ENCODE results near the gene IRAK1. TPM values are rescaled to one million over a fixed set of nuclear protein-coding genes. Genes with fewer than 3 reads are reported as not detected.

Gene IRAK1
- total RNA-seq, 4 donors from 2014 or later = 33.0 to 84.7 (median 41.6) TPM

DNA sequence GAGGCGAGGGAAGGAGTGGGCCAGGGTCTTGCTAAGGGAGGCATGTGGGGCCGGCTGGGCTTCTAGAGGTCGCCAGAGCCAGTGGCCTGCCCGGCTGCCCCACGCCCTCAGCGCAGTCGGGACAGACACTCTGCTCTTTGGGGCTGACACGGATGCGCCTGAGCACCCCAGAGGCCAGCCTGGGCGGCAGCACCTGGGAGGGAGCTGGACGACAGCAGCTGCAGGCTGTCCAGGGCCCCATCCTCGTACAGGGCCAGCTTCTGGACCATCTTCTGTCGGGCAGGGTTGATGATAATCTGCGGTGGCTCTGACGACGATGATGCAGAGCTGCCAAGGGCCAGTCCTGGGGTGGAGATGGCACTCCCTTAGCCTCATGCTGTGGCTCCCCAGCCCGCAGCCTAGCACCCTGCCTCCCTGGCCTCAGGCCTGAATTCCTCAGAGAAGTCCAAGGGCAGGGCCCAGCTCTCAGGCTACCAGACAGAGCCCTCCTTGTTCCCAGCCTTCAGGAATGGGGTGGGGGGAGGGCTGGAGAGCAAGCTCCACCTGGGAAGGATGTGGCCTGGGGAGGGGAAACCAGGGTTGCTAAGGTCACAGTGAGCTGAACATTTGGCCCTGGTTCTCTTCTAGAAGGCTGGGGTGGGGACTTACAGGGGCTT lies 7.2 kb downstream of the IRAK1 start:
- H3K27me3 ChIP-seq = no peaks in the 10 kb centered on the region
- 77% methylated on average over 5 of the region's 17 CpGs; no CpG with 5 or more reads in 1 of the 2 donors for WGBS, 2 donors (ENCODE audit: low coverage in 1 of 2)
- H3K4me1 ChIP-seq = peaks cover 0 to 8% (median 0%) of the 10 kb centered on the region in 3 donors
- H3K4me3 ChIP-seq = no peak overlapping the region
- no peak for ATAC-seq
- H3K27ac ChIP-seq = no peak overlapping the region
- TF ChIP-seq POLR2AphosphoS5 (IDR thresholded peaks at IDR 0.05) = no peak
- TF ChIP-seq, protein P1, sequence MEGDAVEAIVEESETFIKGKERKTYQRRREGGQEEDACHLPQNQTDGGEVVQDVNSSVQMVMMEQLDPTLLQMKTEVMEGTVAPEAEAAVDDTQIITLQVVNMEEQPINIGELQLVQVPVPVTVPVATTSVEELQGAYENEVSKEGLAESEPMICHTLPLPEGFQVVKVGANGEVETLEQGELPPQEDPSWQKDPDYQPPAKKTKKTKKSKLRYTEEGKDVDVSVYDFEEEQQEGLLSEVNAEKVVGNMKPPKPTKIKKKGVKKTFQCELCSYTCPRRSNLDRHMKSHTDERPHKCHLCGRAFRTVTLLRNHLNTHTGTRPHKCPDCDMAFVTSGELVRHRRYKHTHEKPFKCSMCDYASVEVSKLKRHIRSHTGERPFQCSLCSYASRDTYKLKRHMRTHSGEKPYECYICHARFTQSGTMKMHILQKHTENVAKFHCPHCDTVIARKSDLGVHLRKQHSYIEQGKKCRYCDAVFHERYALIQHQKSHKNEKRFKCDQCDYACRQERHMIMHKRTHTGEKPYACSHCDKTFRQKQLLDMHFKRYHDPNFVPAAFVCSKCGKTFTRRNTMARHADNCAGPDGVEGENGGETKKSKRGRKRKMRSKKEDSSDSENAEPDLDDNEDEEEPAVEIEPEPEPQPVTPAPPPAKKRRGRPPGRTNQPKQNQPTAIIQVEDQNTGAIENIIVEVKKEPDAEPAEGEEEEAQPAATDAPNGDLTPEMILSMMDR (IDR thresholded peaks at IDR 0.05) = no peak
- no peak for TF ChIP-seq EP300 (IDR thresholded peaks at IDR 0.05)
- no peak for TF ChIP-seq POLR2A (IDR thresholded peaks at IDR 0.05)
- H3K36me3 ChIP-seq = peaks cover 0 to 38% of the 10 kb centered on the region in 2 donors
- no peaks in the 10 kb centered on the region for H3K9me3 ChIP-seq

DNA sequence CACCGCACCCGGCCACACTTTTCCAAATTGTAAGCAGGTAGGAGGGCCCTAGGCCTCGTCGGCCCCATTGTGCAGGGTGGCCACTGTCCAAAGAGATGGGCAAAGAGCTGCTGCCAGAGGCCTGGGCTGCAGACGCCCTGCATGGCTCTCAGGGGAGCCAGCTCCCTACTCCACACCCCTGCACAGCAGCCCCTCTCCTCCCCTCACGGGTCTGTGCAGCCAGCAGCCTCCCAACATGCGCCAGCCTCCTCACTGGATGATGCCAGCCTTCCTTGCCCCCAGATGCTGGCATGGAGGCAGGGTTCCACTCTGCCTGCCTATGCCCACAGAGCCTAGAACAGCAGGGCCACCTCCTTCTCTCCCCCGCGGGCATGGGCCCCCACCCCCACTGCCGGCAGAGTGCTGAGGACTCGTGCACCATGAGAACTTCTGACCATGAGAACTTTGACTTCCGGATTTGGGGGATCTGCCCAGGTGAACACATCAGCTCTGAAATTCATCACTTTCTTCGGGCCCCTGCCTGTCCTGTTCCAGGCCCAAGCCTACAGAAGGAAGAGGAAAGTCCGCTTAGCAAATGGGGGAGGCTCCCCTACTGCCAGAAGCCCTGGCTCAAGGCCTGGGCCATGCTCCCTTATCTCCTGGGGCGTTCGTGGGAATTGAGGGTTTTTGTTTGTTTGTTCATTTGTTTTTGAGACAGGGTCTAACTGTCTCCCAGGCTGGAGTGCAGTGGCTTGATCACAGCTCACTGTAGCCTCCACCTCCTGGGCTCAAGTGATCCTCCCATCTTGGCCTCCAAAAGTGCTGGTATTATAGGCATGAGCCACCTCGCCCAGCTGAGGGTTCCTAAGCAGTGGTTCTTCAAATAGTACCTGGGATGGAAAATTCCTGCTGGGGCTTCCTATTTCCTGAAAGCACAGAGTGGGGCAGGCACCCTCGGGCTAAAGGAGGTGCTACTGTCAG lies 8.0 kb downstream of the IRAK1 start:
- TF ChIP-seq EP300 (IDR thresholded peaks at IDR 0.05) = no peak
- TF ChIP-seq POLR2A (IDR thresholded peaks at IDR 0.05) = no peak
- TF ChIP-seq POLR2AphosphoS5 (IDR thresholded peaks at IDR 0.05) = no peak
- TF ChIP-seq, protein P1 (IDR thresholded peaks at IDR 0.05) = no peak
- Histone ChIP-seq H3K36me3 (peaks cover 0 to 30% of the 10 kb centered on the region in 2 donors), H3K4me3 (no peak overlapping the region), H3K27me3 (no peaks in the 10 kb centered on the region), H3K4me1 (peaks cover 0 to 8% (median 0%) of the 10 kb centered on the region in 3 donors), H3K9me3 (no peaks in the 10 kb centered on the region), H3K27ac (no peak overlapping the region)
- no peak for ATAC-seq
- WGBS, 2 donors (ENCODE audit: low coverage in 1 of 2) = 100% methylated on average over 1 of the region's 18 CpGs; no CpG with 5 or more reads in 1 of the 2 donors

DNA sequence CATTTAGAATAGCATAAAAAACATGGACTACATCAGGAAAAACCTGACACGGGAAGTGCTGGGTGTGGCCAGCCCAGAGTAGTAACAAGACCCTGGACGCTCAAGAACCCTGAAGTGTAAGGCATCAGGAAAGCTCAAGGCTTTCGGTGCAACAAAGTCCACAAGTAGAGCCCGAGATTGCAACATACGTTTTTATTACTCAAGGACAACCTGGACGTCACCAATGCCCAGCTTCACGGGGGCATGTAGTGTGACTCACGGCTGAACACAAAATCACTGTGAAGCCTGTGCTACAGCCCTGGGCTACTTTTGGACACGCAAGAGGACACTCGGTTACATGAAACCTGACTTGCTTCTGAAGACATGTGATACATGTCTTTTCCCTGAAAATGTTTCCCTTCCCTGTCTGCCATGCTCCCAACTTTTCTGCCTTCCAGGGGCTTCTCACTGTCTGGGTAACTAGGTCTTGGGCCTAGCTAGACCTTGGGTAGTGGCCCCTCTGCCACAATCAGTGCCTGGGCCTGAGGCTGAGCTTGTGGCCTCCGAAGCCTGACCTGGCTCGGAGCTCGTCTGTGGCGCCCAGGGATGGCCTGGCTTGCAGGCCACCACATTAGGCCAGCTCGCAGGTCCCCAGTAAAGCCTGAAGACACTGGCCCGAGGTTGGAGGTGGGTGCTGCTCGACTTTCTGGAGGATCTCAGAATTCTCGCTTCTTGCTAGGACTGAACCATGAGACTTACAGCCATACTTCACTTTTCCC lies 9.2 kb downstream of the IRAK1 start:
- H3K36me3 ChIP-seq = peaks cover 0 to 19% of the 10 kb centered on the region in 2 donors
- H3K4me1 ChIP-seq = peaks cover 0 to 8% (median 0%) of the 10 kb centered on the region in 3 donors
- ATAC-seq = no peak
- no peaks in the 10 kb centered on the region for H3K27me3 ChIP-seq
- 93 to 97% methylated on average over 3 to 6 of the region's 18 CpGs for WGBS, 2 donors (ENCODE audit: low coverage in 1 of 2)
- no peaks in the 10 kb centered on the region for H3K9me3 ChIP-seq
- H3K27ac ChIP-seq = no peak overlapping the region
- H3K4me3 ChIP-seq = no peak overlapping the region
- TF ChIP-seq POLR2AphosphoS5 (IDR thresholded peaks at IDR 0.05) (no peak), EP300 (IDR thresholded peaks at IDR 0.05) (no peak), POLR2A (IDR thresholded peaks at IDR 0.05) (no peak)
- TF ChIP-seq, protein P1 (IDR thresholded peaks at IDR 0.05) = no peak

DNA sequence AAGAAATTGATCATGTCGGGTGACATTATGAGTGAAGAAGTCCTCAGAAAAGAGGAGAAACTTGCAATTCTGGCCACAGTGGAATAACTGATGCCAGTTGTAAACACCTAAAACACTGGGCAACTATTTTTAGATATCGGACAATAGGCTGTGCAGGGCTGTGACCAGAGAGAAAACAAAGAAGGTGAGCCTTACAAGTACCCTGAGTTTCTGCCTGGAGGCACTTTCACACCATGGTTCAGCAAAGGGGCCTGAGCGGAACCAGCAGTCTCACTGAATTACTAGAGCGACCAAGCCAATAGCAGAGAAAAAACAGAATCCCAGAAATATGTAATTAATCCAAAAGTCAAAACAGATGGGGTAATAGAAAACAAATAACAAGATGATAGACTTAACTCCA lies 11.2 kb downstream of the IRAK1 start:
- Histone ChIP-seq H3K4me3 (no peak overlapping the region), H3K36me3 (peaks cover 0 to 9% of the 10 kb centered on the region in 2 donors), H3K27me3 (no peaks in the 10 kb centered on the region), H3K9me3 (no peaks in the 10 kb centered on the region), H3K4me1 (peaks cover 0 to 2% (median 0%) of the 10 kb centered on the region in 3 donors), H3K27ac (no peak overlapping the region)
- TF ChIP-seq, protein P1 (IDR thresholded peaks at IDR 0.05) = no peak
- TF ChIP-seq POLR2AphosphoS5 (IDR thresholded peaks at IDR 0.05) (no peak), EP300 (IDR thresholded peaks at IDR 0.05) (no peak), POLR2A (IDR thresholded peaks at IDR 0.05) (no peak)
- ATAC-seq = no peak
- 37 to 81% methylated on average over 4 of the region's 4 CpGs for WGBS, 2 donors (ENCODE audit: low coverage in 1 of 2)

Measured in gastroesophageal sphincter (tissue), 4 donors.